ENCODE data around the gene CBARP.
A peak's percentile ranks its signal among the peaks of the same experiment; 100 is the strongest.

CBARP gene

DNA sequence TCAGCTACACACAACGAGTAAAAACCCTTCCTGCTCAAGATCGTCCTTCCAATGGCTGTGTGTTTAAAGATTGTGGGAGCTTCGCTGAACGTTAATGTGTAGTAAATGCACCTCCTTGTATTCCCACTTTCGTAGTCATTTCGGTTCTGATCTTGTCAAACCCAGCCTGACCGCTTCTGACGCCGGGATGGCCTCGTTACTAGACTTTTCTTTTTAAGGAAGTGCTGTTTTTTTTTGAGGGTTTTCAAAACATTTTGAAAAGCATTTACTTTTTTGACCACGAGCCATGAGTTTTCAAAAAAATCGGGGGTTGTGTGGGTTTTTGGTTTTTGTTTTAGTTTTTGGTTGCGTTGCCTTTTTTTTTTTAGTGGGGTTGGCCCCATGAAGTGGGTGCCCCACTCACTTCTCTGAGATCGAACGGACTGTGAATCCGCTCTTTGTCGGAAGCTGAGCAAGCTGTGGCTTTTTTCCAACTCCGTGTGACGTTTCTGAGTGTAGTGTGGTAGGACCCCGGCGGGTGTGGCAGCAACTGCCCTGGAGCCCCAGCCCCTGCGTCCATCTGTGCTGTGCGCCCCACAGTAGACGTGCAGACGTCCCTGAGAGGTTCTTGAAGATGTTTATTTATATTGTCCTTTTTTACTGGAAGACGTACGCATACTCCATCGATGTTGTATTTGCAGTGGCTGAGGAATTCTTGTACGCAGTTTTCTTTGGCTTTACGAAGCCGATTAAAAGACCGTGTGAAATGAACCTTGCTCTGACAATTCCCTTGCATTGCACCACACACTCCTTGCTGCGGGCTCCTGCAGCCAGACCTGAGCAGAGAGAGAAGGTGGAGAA is 34.8 kb upstream of the CBARP start:
- no peaks in the 10 kb centered on the region; a peak in 3 of 22 replicates for H3K27me3 ChIP-seq
- peak overlapping the region; percentile 93 to 100 (median 99) for H3K4me2 ChIP-seq
- peak overlapping the region; percentile 98 to 100 (median 99); a peak in 20 of 22 replicates for H3K9ac ChIP-seq
- no peaks in the 10 kb centered on the region for H3K9me3 ChIP-seq (replicated peaks in 1 of 11)
- H3K36me3 ChIP-seq, result peaks cover 47 to 61% (median 55%) of the 10 kb centered on the region in 11 experiments
- H3K4me3 ChIP-seq, result peak overlapping the region in 4 of 10 experiments; percentile 73 to 82 (median 78); a peak in 5 of 20 replicates
- H4K20me1 ChIP-seq, result peaks cover 55 to 86% (median 69%) of the 10 kb centered on the region in 11 experiments
- TF ChIP-seq Cebpa-rat (IDR thresholded peaks at IDR 0.05), result no peak
- H3K27ac ChIP-seq, result peak overlapping the region in 10 of 11 experiments; percentile 20 to 100 (median 99); a peak in 15 of 22 replicates
- H3K4me1 ChIP-seq, result peaks cover 69 to 83% (median 81%) of the 10 kb centered on the region in 10 experiments

DNA sequence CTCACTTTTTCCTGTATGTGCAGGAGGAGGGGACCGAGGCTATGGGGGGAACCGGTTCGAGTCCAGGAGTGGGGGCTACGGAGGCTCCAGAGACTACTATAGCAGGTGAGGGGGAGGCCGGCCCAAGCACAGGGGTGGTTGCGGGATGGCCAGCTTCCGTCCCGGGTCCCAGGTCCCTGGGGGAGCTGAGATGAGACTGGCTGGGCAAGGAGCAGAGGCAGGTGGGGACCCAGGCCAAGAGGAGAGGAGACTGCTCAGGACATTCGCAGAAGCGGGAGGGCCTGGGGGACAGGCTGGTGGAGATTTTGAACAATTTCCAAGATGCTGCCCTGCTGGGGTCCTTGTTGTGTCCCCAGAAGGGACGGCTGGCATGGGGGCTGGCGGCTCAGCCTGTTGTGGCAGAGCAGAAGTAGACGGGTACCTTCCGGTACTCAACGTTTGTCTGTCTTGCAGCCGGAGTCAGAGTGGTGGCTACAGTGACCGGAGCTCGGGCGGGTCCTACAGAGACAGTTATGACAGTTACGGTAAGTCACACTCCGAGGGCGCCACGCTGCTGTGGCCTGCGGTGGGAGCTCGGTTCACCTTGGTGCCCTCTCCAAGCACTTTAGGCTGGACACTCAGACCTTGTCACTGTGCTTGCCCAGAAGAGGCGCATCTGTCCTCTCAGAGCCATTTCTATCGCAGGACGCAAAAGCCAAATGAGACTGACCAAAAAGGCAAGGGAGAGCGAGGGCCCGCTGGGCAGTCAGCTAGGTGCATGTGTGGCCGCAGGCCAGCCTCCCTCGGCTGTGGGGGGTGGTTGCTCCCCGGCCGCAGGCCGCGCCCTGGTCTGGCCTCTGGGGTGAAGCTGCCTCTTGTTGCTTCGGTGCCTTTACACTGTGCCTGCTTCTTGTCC is 34.0 kb upstream of the CBARP start:
- Histone ChIP-seq H3K4me2 (peak overlapping the region; percentile 93 to 100 (median 99)), H4K20me1 (peaks cover 54 to 86% (median 68%) of the 10 kb centered on the region in 11 experiments), H3K36me3 (peaks cover 46 to 53% (median 49%) of the 10 kb centered on the region in 11 experiments), H3K4me3 (peak overlapping the region; percentile 70 to 89 (median 76); a peak in 19 of 20 replicates), H3K27ac (peak overlapping the region in 10 of 11 experiments; percentile 98 to 100 (median 99); a peak in 19 of 22 replicates), H3K4me1 (peaks cover 69 to 83% (median 81%) of the 10 kb centered on the region in 10 experiments), H3K27me3 (no peaks in the 10 kb centered on the region; a peak in 3 of 22 replicates), H3K9me3 (replicated peaks in 1 of 11) (no peaks in the 10 kb centered on the region), H3K9ac (peak overlapping the region; percentile 98 to 100 (median 99))
- TF ChIP-seq Cebpa-rat (IDR thresholded peaks at IDR 0.05), result no peak

DNA sequence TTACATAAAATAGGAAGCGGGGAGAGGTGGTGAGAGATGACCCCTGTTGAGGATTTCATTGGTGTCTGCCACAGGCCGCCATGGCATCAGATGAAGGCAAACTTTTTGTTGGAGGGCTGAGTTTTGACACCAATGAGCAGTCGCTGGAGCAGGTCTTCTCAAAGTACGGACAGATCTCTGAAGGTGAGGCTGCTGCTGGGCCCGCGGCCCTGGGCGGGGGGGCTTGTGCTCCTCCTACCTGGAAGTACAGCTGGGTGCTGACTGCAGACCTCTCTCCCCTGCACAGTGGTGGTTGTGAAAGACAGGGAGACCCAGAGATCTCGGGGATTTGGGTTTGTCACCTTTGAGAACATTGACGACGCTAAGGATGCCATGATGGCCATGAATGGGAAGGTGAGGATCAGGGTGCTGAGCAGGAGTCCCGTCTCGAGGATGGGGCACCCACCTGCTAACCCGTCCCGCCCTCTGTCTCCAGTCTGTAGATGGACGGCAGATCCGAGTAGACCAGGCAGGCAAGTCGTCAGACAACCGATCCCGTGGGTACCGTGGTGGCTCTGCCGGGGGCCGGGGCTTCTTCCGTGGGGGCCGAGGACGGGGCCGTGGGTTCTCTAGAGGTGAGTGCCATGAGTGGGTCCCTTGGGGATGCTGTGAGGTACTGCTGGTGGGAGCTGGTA is 33.2 kb upstream of the CBARP start:
- Histone ChIP-seq H3K4me3 (peak overlapping the region; percentile 70 to 89 (median 76)), H3K36me3 (peaks cover 46 to 52% (median 49%) of the 10 kb centered on the region in 11 experiments), H3K9me3 (replicated peaks in 1 of 11) (no peaks in the 10 kb centered on the region), H3K4me1 (peaks cover 69 to 83% (median 80%) of the 10 kb centered on the region in 10 experiments), H4K20me1 (peaks cover 56 to 85% (median 65%) of the 10 kb centered on the region in 11 experiments), H3K4me2 (peak overlapping the region; percentile 93 to 100 (median 99)), H3K27ac (peak overlapping the region in 10 of 11 experiments; percentile 98 to 100 (median 99); a peak in 20 of 22 replicates), H3K27me3 (no peaks in the 10 kb centered on the region; a peak in 3 of 22 replicates), H3K9ac (peak overlapping the region; percentile 98 to 100 (median 99))
- TF ChIP-seq Cebpa-rat (IDR thresholded peaks at IDR 0.05), result no peak

DNA sequence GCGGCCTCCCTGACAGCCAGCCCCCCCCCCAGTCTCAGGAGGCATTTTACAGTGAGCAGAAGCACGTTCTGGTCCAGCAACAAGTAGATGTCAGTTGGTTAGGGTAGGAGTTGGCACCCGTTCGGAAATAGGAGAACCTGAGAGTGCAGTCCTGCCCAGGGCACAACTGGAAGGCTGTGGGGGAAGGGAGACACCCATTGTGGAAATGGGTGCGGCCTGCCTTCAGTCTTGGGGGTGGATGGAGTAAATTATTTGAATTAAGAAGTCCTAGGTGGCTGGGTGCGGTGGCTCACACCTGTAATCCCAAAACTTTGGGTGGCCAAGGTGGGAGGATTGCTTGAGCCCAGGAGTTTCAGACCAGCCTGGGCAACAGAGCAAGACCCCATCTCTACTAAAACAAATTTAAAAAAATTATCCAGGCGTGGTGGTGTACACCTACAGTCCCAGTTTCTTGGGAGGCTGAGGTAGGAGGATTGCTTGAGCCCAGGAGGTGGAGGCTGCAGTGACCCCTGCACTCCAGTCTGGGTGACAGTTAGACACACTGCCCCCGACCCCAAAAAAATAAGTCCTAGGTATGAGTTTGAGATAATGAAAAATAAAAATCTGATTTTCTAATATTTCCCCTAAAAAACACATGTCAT is 32.5 kb upstream of the CBARP start:
- Histone ChIP-seq H3K36me3 (peaks cover 46 to 52% (median 49%) of the 10 kb centered on the region in 11 experiments), H3K27me3 (no peaks in the 10 kb centered on the region; a peak in 3 of 22 replicates), H3K27ac (peak overlapping the region; percentile 98 to 100 (median 99)), H3K4me2 (peak overlapping the region; percentile 93 to 100 (median 99)), H4K20me1 (peaks cover 56 to 88% (median 68%) of the 10 kb centered on the region in 11 experiments), H3K9ac (peak overlapping the region; percentile 98 to 100 (median 99)), H3K4me3 (peak overlapping the region; percentile 70 to 89 (median 76)), H3K9me3 (replicated peaks in 1 of 11) (no peaks in the 10 kb centered on the region), H3K4me1 (peaks cover 76 to 89% (median 86%) of the 10 kb centered on the region in 10 experiments)
- no peak for TF ChIP-seq Cebpa-rat (IDR thresholded peaks at IDR 0.05)

DNA sequence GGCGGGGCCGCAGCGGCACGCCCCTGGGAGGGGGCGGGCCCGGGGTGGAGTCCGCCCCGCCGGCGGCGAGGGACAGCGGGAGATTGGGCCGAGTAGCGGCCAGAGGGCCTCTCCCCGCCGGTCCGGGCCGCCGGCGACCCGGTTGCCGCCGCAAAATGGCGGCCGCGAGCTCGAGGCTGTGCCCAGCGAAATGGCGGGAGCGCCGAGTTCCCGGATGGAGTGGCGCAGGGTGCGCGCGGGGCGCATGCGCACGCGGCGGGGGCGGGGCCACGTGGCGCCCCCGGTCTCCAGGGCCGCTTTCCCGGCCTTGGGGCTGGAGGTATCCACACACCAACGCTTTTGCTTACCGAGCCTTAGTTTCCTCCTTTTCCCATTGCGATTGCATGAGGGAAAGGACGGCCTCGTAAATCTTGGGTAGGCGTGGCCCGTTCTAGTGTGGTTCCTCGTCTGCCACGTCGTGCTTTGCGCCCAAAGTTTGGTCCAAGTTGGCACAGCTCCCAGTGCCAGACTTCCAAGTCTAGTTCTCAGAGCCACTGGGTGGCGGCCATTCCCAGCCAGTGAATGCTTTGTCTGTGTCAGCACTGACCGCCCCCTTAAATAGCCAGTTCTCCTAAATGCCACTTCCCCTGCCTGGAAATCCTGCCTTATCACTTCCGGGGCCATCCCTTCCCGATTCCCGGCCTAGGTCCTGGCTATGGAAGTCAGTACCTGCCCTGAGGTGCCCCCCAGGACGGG is 31.8 kb upstream of the CBARP start:
- Histone ChIP-seq H3K36me3 (peaks cover 41 to 48% (median 44%) of the 10 kb centered on the region in 11 experiments), H3K9ac (peak overlapping the region; percentile 98 to 100 (median 99)), H3K27me3 (no peaks in the 10 kb centered on the region; a peak in 3 of 22 replicates), H4K20me1 (peaks cover 52 to 91% (median 70%) of the 10 kb centered on the region in 11 experiments), H3K4me2 (peak overlapping the region; percentile 93 to 100 (median 99)), H3K9me3 (replicated peaks in 1 of 11) (no peaks in the 10 kb centered on the region), H3K27ac (peak overlapping the region; percentile 98 to 100 (median 99)), H3K4me1 (peaks cover 78 to 91% (median 88%) of the 10 kb centered on the region in 10 experiments), H3K4me3 (peak overlapping the region; percentile 70 to 89 (median 76))
- TF ChIP-seq Cebpa-rat (IDR thresholded peaks at IDR 0.05), result no peak

GRCh38 chr19:1269065-1269477 is 31.3 kb upstream of the CBARP start, which contains the start of gene CIRBP:
Gene CIRBP (plus strand): TSS chr19:1269332. CDS start chr19:1270934, 1,602 bp downstream.
- Histone ChIP-seq H3K9me3 (replicated peaks in 1 of 11) (no peaks in the 10 kb centered on the region), H3K4me1 (peaks cover 78 to 91% (median 88%) of the 10 kb centered on the region in 10 experiments), H3K27ac (peak within 1 kb of the TSS; percentile 98 to 100 (median 99)), H3K4me2 (peak within 1 kb of the TSS; percentile 98 to 100 (median 99)), H3K27me3 (no peaks in the 10 kb centered on the region; a peak in 3 of 22 replicates), H3K9ac (peak within 1 kb of the TSS; percentile 98 to 100 (median 99)), H3K36me3 (peaks cover 36 to 42% (median 39%) of the 10 kb centered on the region in 11 experiments), H4K20me1 (peaks cover 46 to 91% (median 70%) of the 10 kb centered on the region in 11 experiments), H3K4me3 (peak within 1 kb of the TSS; percentile 70 to 89 (median 76))
- TF ChIP-seq Cebpa-rat (IDR thresholded peaks at IDR 0.05), result no peak
